Neural cell (in vitro differentiated cells): Measurements from ENCODE around the gene MYL4. TPM values are rescaled to one million over a fixed set of nuclear protein-coding genes. Genes with fewer than 3 reads are reported as not detected.
"Not testable (repeated sequence)": the region's sequence is repeated elsewhere in the genome, so short reads cannot be mapped to it uniquely, and the experiment has no call there.

Experiments used
- H2AFZ ChIP-seq: fragments of 200-600, 300-800 bp; sonication (generic), shearing (Covaris generic); 2 replicates; pipeline ENCODE4 v1.6.0; 2014; ENCODE audit warnings: low read depth, mild to moderate bottlenecking, antibody characterized with exemption, low read length, moderate library complexity
- H3F3A ChIP-seq: fragments of 200-600 bp; shearing (Covaris generic); 2 replicates; pipeline ENCODE4 v1.6.1; 2016; ENCODE audit warnings: mild to moderate bottlenecking, moderate library complexity, mixed read lengths, antibody characterized with exemption, low read length; ENCODE audit not compliant: insufficient read depth, poor library complexity, severe bottlenecking
- H3K27ac ChIP-seq: fragments of 200-600, 300-800 bp; sonication (generic), shearing (Covaris generic); 2 replicates; pipeline ENCODE4 v1.5.1; 2014; ENCODE audit warnings: mild to moderate bottlenecking, low read length, moderate library complexity
- H3K27me3 ChIP-seq: fragments of 300-800, 200-600 bp; sonication (generic), shearing (Covaris generic); 2 replicates; pipeline ENCODE4 v1.6.0; 2014; ENCODE audit warnings: mild to moderate bottlenecking, low read depth, low read length, moderate library complexity; ENCODE audit not compliant: insufficient read depth
- H3K36me3 ChIP-seq: fragments of 300-800, 200-600 bp; sonication (generic), shearing (Covaris generic); 2 replicates; pipeline ENCODE4 v1.5.1; 2014; ENCODE audit warnings: mild to moderate bottlenecking, antibody characterized with exemption, low read length, moderate library complexity; ENCODE audit not compliant: insufficient read depth
- H3K4me2 ChIP-seq: fragments of 300-800, 200-600 bp; sonication (generic), shearing (Covaris generic); 2 replicates; pipeline ENCODE4 v1.6.0; 2014; ENCODE audit warnings: mild to moderate bottlenecking, low read length
- H3K4me3 ChIP-seq: fragments of 300-800, 200-600 bp; sonication (generic), shearing (Covaris generic); 2 replicates; pipeline ENCODE4 v1.5.1; 2014; ENCODE audit warnings: mild to moderate bottlenecking, low read length, moderate library complexity
- H3K79me2 ChIP-seq: fragments of 200-600 bp; shearing (Covaris generic); replicated peaks from 2 replicates; pipeline ENCODE4 v1.6.0; 2014; ENCODE audit warnings: mild to moderate bottlenecking, low read length, moderate library complexity; ENCODE audit not compliant: insufficient read depth
- H3K9ac ChIP-seq: fragments of 300-800, 200-600 bp; sonication (generic), shearing (Covaris generic); 2 replicates; pipeline ENCODE4 v1.6.1; 2016; ENCODE audit warnings: mild to moderate bottlenecking, low read length, mixed read lengths
- H3K9me2 ChIP-seq: fragments of 200-600 bp; shearing (Covaris generic); 2 replicates; pipeline ENCODE4 v1.6.1; 2016; ENCODE audit warnings: mild to moderate bottlenecking, low read length, mixed read lengths; ENCODE audit not compliant: insufficient read depth
- H3K9me3 ChIP-seq: fragments of 200-600, 300-800 bp; sonication (generic), shearing (Covaris generic); 2 replicates; pipeline ENCODE4 v1.6.1; 2016; ENCODE audit warnings: mild to moderate bottlenecking, mixed run types, low read length, moderate library complexity, mixed read lengths
- H4K20me1 ChIP-seq: fragments of 200-600 bp; shearing (Covaris generic); 2 replicates; pipeline ENCODE4 v1.6.1; 2016; ENCODE audit warnings: mild to moderate bottlenecking, mixed run types; ENCODE audit not compliant: insufficient read depth
- EP300 ChIP-seq: fragments of 450-650 bp; conservative IDR thresholded peaks from 2 replicates; pipeline ENCODE4 v1.6.1; 2014; ENCODE audit warnings: antibody characterized with exemption, mild to moderate bottlenecking, moderate library complexity; ENCODE audit not compliant: poor library complexity, severe bottlenecking
- EZH2 ChIP-seq: fragments of 200-600, 300-800 bp; shearing (Covaris generic), sonication (generic); IDR thresholded peaks from 2 replicates; pipeline ENCODE4 v1.6.1; 2014; ENCODE audit warnings: antibody characterized with exemption, low read length, borderline replicate concordance, mild to moderate bottlenecking; ENCODE audit not compliant: insufficient read depth, poor library complexity, severe bottlenecking
- MXI1 ChIP-seq: fragments of 450-650 bp; conservative IDR thresholded peaks from 2 replicates; pipeline ENCODE4 v1.6.1; 2014; ENCODE audit warnings: antibody characterized with exemption, mild to moderate bottlenecking; ENCODE audit not compliant: poor library complexity, severe bottlenecking
- POLR2AphosphoS5 ChIP-seq: IDR thresholded peaks from 2 replicates; pipeline ENCODE4 v1.6.1; 2012
- RAD21 ChIP-seq: fragments of 450-650 bp; conservative IDR thresholded peaks from 2 replicates; pipeline ENCODE4 v1.6.1; 2014; ENCODE audit warnings: antibody characterized with exemption, mild to moderate bottlenecking, moderate library complexity
- SMC3 ChIP-seq: fragments of 450-650 bp; conservative IDR thresholded peaks from 2 replicates; pipeline ENCODE4 v1.6.1; 2014; ENCODE audit warnings: antibody characterized with exemption, mild to moderate bottlenecking, moderate library complexity; ENCODE audit not compliant: poor library complexity
- TAF1 ChIP-seq: IDR thresholded peaks from 2 replicates; pipeline ENCODE4 v1.6.1; 2012; ENCODE audit warnings: low read depth
- polyA plus RNA-seq: library from polyadenylated mRNA; depleted of rRNA; stranded (reverse); fragments of >200 nt; gene quantifications from 2 replicates; pipeline ENCODE4 v1.2.3, GENCODE V29; 2014
- TF ChIP-seq, protein P1 (sequence below): IDR thresholded peaks from 2 replicates; pipeline ENCODE4 v1.6.1; 2012; ENCODE audit warnings: borderline replicate concordance
- TF ChIP-seq, protein P2 (sequence below): fragments of 450-650 bp; IDR thresholded peaks from 2 replicates; pipeline ENCODE4 v1.5.1; 2014; ENCODE audit warnings: antibody characterized with exemption, mild to moderate bottlenecking, moderate library complexity; ENCODE audit not compliant: poor library complexity, severe bottlenecking

MYL4 gene
- polyA plus RNA-seq, 1 donor from 2014 or later, result not detected

- TF ChIP-seq MXI1 (no peak), EP300 (no peak), POLR2AphosphoS5 (no peak), EZH2 (no peak)
- TF ChIP-seq, protein P1, sequence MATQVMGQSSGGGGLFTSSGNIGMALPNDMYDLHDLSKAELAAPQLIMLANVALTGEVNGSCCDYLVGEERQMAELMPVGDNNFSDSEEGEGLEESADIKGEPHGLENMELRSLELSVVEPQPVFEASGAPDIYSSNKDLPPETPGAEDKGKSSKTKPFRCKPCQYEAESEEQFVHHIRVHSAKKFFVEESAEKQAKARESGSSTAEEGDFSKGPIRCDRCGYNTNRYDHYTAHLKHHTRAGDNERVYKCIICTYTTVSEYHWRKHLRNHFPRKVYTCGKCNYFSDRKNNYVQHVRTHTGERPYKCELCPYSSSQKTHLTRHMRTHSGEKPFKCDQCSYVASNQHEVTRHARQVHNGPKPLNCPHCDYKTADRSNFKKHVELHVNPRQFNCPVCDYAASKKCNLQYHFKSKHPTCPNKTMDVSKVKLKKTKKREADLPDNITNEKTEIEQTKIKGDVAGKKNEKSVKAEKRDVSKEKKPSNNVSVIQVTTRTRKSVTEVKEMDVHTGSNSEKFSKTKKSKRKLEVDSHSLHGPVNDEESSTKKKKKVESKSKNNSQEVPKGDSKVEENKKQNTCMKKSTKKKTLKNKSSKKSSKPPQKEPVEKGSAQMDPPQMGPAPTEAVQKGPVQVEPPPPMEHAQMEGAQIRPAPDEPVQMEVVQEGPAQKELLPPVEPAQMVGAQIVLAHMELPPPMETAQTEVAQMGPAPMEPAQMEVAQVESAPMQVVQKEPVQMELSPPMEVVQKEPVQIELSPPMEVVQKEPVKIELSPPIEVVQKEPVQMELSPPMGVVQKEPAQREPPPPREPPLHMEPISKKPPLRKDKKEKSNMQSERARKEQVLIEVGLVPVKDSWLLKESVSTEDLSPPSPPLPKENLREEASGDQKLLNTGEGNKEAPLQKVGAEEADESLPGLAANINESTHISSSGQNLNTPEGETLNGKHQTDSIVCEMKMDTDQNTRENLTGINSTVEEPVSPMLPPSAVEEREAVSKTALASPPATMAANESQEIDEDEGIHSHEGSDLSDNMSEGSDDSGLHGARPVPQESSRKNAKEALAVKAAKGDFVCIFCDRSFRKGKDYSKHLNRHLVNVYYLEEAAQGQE, result no peak
- TF ChIP-seq, protein P2, sequence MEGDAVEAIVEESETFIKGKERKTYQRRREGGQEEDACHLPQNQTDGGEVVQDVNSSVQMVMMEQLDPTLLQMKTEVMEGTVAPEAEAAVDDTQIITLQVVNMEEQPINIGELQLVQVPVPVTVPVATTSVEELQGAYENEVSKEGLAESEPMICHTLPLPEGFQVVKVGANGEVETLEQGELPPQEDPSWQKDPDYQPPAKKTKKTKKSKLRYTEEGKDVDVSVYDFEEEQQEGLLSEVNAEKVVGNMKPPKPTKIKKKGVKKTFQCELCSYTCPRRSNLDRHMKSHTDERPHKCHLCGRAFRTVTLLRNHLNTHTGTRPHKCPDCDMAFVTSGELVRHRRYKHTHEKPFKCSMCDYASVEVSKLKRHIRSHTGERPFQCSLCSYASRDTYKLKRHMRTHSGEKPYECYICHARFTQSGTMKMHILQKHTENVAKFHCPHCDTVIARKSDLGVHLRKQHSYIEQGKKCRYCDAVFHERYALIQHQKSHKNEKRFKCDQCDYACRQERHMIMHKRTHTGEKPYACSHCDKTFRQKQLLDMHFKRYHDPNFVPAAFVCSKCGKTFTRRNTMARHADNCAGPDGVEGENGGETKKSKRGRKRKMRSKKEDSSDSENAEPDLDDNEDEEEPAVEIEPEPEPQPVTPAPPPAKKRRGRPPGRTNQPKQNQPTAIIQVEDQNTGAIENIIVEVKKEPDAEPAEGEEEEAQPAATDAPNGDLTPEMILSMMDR, result no peak
- H3K4me3 ChIP-seq, result no peak overlapping the region
- no peaks in the 10 kb centered on the region for H3K9me3 ChIP-seq
- H3K4me2 ChIP-seq, result no peak overlapping the region
- H3K9ac ChIP-seq, result no peak overlapping the region
- H3K27ac ChIP-seq, result no peak overlapping the region
- peaks cover 6% of the 10 kb centered on the region for H3K36me3 ChIP-seq
- peaks cover 46% of the 10 kb centered on the region for H3K79me2 ChIP-seq
- H3K9me2 ChIP-seq, result no peaks in the 10 kb centered on the region
- no peaks in the 10 kb centered on the region for H3F3A ChIP-seq
- H3K27me3 ChIP-seq, result no peaks in the 10 kb centered on the region
- no peaks in the 10 kb centered on the region for H4K20me1 ChIP-seq
- H2AFZ ChIP-seq, result no peak overlapping the region
Observed at GRCh38 chr17:47179141-47179540, 30.0 kb upstream of the MYL4 start.

- H2AFZ ChIP-seq, result no peak overlapping the region
- H4K20me1 ChIP-seq, result no peaks in the 10 kb centered on the region
- H3K79me2 ChIP-seq, result peaks cover 55% of the 10 kb centered on the region
Observed at GRCh38 chr17:47180337-47180736, 28.8 kb upstream of the MYL4 start.

GRCh38 chr17:47180988-47181387, 28.2 kb upstream of the MYL4 start:
- not testable (repeated sequence) for H3K4me3 ChIP-seq, H3K27me3 ChIP-seq, H3K4me2 ChIP-seq, H2AFZ ChIP-seq, H3K9ac ChIP-seq, H3K9me3 ChIP-seq, H3F3A ChIP-seq, H3K36me3 ChIP-seq, H4K20me1 ChIP-seq, H3K27ac ChIP-seq, H3K9me2 ChIP-seq
- H3K79me2 ChIP-seq, result peaks cover 59% of the 10 kb centered on the region

More at GRCh38 chr17:47180337-47180736, 28.8 kb upstream of the MYL4 start:
- Histone ChIP-seq H3K36me3 (peaks cover 6% of the 10 kb centered on the region), H3K9me2 (no peaks in the 10 kb centered on the region), H3K27ac (no peak overlapping the region), H3K9ac (no peak overlapping the region), H3K4me3 (no peak overlapping the region), H3K9me3 (no peaks in the 10 kb centered on the region), H3K4me2 (no peak overlapping the region), H3F3A (no peaks in the 10 kb centered on the region), H3K27me3 (no peaks in the 10 kb centered on the region)
- TF ChIP-seq TAF1, result no peak
- no peak for TF ChIP-seq POLR2AphosphoS5
- TF ChIP-seq EP300, result no peak
- TF ChIP-seq, protein P1, result no peak
- TF ChIP-seq MXI1, result no peak
- TF ChIP-seq, protein P2, result no peak
- TF ChIP-seq RAD21, result no peak
- TF ChIP-seq SMC3, result no peak
- TF ChIP-seq EZH2, result no peak
